Left kidney (tissue), 2 donors: ENCODE results near the gene SLC28A1. TPM values are rescaled to one million over a fixed set of nuclear protein-coding genes. Genes with fewer than 3 reads are reported as not detected.

Experiments
- DNase-seq: peaks from one replicate; pipeline ENCODE4 v3.0.0-alpha.2; 2013
- polyA plus RNA-seq: library from polyadenylated mRNA; unstranded; fragments of 120-200 nt; gene quantifications from one replicate; pipeline ENCODE4 v1.2.1, GENCODE V29; 2013; ENCODE audit not compliant: insufficient read length

The SLC28A1 gene
- polyA plus RNA-seq, 1 donor = 7.5 TPM

- no peak for DNase-seq
Observed at GRCh38 chr15:84942456-84942855, 58.0 kb downstream of the SLC28A1 start.

- DNase-seq = no peak
Observed at GRCh38 chr15:84944311-84944710, 59.8 kb downstream of the SLC28A1 start.

- DNase-seq = no peak
Observed at GRCh38 chr15:84944861-84945260, 60.4 kb downstream of the SLC28A1 start.

- DNase-seq = no peak
Observed at GRCh38 chr15:84946772-84947489, 62.5 kb downstream of the SLC28A1 start.

- no peak for DNase-seq
Observed at GRCh38 chr15:84947947-84948830, 63.7 kb downstream of the SLC28A1 start.

GRCh38 chr15:84949043-84949442 lies 64.6 kb downstream of the SLC28A1 start:
- no peak for DNase-seq

- DNase-seq = no peak
Observed at GRCh38 chr15:84949845-84950569, 65.5 kb downstream of the SLC28A1 start.

GRCh38 chr15:84950570-84951111 lies 66.2 kb downstream of the SLC28A1 start:
- DNase-seq = no peak

GRCh38 chr15:84951736-84952135 lies 67.3 kb downstream of the SLC28A1 start:
- DNase-seq = no peak

GRCh38 chr15:84953136-84953535 lies 68.7 kb downstream of the SLC28A1 start:
- no peak for DNase-seq

GRCh38 chr15:84953726-84954125 lies 69.3 kb downstream of the SLC28A1 start:
- DNase-seq = no peak

GRCh38 chr15:84955089-84955848 lies 70.8 kb downstream of the SLC28A1 start:
- peak; percentile 64 for DNase-seq

- no peak for DNase-seq
Observed at GRCh38 chr15:84956199-84956598, 71.7 kb downstream of the SLC28A1 start.

- DNase-seq = no peak
Observed at GRCh38 chr15:84960391-84961113, 76.1 kb downstream of the SLC28A1 start.

GRCh38 chr15:84961114-84961452 lies 76.6 kb downstream of the SLC28A1 start:
- DNase-seq = no peak

GRCh38 chr15:84961707-84962106 lies 77.2 kb downstream of the SLC28A1 start:
- DNase-seq = no peak

- no peak for DNase-seq
Observed at GRCh38 chr15:84962955-84963354, 78.5 kb downstream of the SLC28A1 start.

- no peak for DNase-seq
Observed at GRCh38 chr15:84967380-84967779, 82.9 kb downstream of the SLC28A1 start.

- no peak for DNase-seq
Observed at GRCh38 chr15:84968301-84968700, 83.8 kb downstream of the SLC28A1 start.

GRCh38 chr15:84969257-84969656 lies 84.8 kb downstream of the SLC28A1 start:
- no peak for DNase-seq

- DNase-seq = no peak
Observed at GRCh38 chr15:84970843-84971242, 86.4 kb downstream of the SLC28A1 start.
